ENCODE data around the gene TDRD12. TPM values are rescaled to one million over a fixed set of nuclear protein-coding genes. Genes with fewer than 3 reads are reported as not detected.

Gene TDRD12
- total RNA-seq, 1 experiment from 2014 or later: 1.3 TPM

GRCh38 chr19:32830231-32831014, 110.9 kb downstream of the TDRD12 start:
- DNase-seq (ENCODE audit: low spot score) (no peak), ATAC-seq (no peak)
- TF ChIP-seq FOXP4 (CRISPR knock-in tag; IDR thresholded peaks at IDR 0.05): no peak
- no peak for TF ChIP-seq ZNF281 (CRISPR knock-in tag; IDR thresholded peaks at IDR 0.05)
- Mint-ChIP-seq H3K27me3 (ENCODE audit: low read depth) (no peaks in the 10 kb centered on the region), H3K4me1 (peaks cover 16% of the 10 kb centered on the region), H3K36me3 (no peaks in the 10 kb centered on the region), H3K4me3 (no peak overlapping the region), H3K27ac (no peak overlapping the region), H3K9me3 (no peaks in the 10 kb centered on the region)
- POLR2A ChIA-PET: no interaction called here
- CTCF ChIA-PET: no interaction called here

GRCh38 chr19:32831611-32832010, 112.0 kb downstream of the TDRD12 start:
- ChIA-PET CTCF (no interaction called here), POLR2A (no interaction called here)
- DNase-seq (ENCODE audit: low spot score) (no peak), ATAC-seq (no peak)
- H3K4me1 Mint-ChIP-seq: peaks cover 16% of the 10 kb centered on the region
- H3K36me3 Mint-ChIP-seq: no peaks in the 10 kb centered on the region
- no peak overlapping the region for H3K4me3 Mint-ChIP-seq
- H3K27me3 Mint-ChIP-seq (ENCODE audit: low read depth): no peaks in the 10 kb centered on the region
- peak overlapping the region; percentile 46; the same call in 1 of the 2 replicates for H3K27ac Mint-ChIP-seq
- H3K9me3 Mint-ChIP-seq: no peaks in the 10 kb centered on the region
- TF ChIP-seq ATF2 (CRISPR knock-in tag; IDR thresholded peaks at IDR 0.05; ENCODE audit: borderline replicate concordance, low read depth) (no peak), ERG (CRISPR knock-in tag; IDR thresholded peaks at IDR 0.05) (no peak), SOX15 (CRISPR knock-in tag; IDR thresholded peaks at IDR 0.05) (no peak), PRDM15 (CRISPR knock-in tag; IDR thresholded peaks at IDR 0.05) (no peak), ZBTB21 (CRISPR knock-in tag; IDR thresholded peaks at IDR 0.05; ENCODE audit: borderline replicate concordance) (no peak), PRRX2 (CRISPR knock-in tag; IDR thresholded peaks at IDR 0.05) (no peak), EMX1 (CRISPR knock-in tag; IDR thresholded peaks at IDR 0.05) (no peak), ZNF281 (CRISPR knock-in tag; IDR thresholded peaks at IDR 0.05) (no peak), FOXK1 (CRISPR knock-in tag; IDR thresholded peaks at IDR 0.05) (no peak), HMGXB4 (CRISPR knock-in tag; IDR thresholded peaks at IDR 0.05) (no peak), ZNF416 (CRISPR knock-in tag; IDR thresholded peaks at IDR 0.05) (no peak), OVOL2 (CRISPR knock-in tag; IDR thresholded peaks at IDR 0.05; ENCODE audit: borderline replicate concordance) (no peak), ZNF425 (CRISPR knock-in tag; conservative IDR thresholded peaks at IDR 0.05) (no peak)
